Suppressor macrophage treated with lipopolysaccharide for 1 hour (primary cell): Measurements from ENCODE around the gene NAALADL2.
"Not testable (repeated sequence)": the region's sequence is repeated elsewhere in the genome, so short reads cannot be mapped to it uniquely, and the experiment has no call there.

ENCODE experiments used
- DNase-seq, 3 donors: peaks; one replicate each; pipeline ENCODE4 v3.0.0-alpha.2; 2020 to 2022

The NAALADL2 gene

DNA sequence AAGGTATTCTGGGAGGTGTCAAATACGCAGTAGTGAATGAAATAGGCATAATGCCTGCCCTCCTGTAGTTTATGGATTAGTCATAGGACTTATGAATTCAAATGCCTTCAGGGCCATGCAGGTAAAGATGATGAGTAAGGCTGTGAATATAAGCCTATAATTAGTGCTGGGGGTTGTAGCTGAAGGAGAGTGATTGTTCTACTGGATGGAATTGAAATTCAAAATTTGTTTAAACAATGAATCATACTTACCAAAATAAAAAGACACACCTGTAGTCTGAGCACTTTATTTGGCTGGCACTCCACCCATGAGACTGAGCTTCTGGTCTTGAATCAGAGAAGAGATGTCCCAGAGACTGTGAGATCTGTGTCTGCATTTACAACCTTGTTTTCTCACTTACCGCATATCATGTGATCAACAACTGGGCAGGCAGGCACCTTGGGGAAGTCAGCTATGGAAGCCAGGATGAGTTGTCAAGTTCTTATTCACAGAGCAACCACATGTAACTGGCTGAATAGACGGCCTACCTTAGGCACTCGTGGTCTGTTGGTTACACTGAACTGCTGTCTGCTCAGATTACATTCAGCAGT lies 291.8 kb downstream of the NAALADL2 start:
- DNase-seq, result no peak

DNA sequence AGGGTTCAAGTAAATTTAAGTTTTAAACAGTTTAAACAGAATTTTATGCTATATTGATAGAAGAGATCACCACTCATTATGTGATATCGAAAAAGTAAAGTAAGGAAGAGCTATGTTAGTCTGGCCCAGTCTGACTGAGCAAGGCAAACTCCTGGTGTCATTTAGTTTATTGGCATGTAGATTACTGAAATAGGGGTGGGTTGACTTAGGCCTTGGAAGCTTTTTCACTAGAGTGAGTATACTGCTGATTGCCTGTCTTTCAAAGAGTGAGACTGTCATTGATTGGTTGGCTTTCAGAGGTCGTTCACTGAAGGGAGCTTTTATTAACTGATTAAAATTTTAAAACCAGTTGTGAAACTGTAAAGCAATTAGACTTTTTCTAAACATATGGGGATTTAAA lies 294.5 kb downstream of the NAALADL2 start:
- no peak for DNase-seq

DNA sequence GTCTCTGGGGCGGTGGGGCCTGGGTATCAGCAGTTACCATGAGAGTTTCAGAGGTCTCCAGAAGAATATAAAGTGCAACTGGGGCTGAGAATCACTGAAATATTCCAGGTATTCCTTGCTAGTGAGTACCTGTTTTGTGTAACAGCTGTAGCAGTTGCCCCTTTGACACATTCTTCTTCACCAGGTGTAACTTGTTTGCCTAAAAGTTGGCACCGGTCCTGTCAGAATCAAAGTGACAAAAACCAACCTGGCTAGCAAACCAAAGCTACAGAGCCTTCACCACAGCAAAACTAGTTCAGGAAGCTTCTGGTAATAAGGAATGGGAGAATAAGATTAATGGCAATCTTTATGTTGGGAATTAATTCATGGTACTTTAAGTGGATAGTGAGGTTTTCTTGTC lies 296.0 kb downstream of the NAALADL2 start:
- DNase-seq, result no peak

DNA sequence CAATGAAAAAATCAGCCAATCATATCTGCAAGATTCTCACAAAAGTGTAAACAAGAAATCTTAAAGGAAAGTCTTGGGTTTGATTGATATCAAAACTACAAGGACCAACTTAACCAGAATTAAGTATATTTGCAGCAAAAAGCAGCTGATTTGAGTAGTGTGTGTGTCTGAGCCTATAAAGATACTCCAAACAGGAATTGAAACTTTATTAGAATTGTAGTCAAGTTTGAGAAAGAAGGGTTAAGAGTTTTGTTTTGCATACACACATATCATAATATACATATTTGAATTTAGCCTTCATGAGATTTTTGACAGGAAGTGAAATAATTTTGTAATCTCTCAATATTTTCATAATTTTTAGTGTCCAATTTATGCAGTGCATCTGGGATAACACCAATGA lies 300.1 kb downstream of the NAALADL2 start:
- DNase-seq, result no peak

DNA sequence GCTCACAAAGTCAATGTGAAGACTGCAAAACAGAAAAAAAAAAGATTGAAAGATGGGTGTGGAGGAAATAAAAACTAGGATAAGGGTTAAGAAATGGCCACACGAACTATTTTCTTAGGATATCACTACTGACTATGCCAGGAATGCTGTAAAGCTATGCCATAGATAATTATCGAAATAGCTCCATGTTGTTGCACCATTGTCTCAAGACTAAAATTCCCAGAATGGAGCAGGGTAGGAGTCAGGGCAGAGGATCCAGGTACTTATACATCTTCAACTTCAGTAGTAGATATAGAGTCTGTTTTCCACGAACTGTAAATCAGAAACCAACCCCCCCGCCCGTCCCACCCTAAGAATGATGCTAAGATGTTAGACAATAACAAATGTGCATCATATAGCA lies 302.2 kb downstream of the NAALADL2 start:
- DNase-seq, result no peak

DNA sequence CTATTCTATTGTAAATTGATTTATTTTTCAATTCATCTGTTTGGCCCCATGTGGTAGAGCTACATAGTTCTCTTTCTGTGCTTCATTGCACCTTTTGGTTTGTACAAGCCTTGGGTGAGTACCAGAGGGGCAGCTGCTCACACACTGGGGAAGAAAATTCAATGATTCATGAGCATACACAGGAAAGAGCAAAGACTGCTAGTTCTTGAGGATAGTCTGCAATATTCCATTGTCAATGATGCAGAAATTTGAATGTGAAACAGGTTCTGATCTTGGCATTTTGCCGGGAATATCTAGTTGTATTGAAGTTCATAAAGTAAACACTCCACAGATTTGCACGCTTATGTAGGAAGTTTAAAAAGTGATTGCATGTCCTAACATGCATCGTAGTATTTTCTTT lies 304.6 kb downstream of the NAALADL2 start:
- DNase-seq, result no peak

DNA sequence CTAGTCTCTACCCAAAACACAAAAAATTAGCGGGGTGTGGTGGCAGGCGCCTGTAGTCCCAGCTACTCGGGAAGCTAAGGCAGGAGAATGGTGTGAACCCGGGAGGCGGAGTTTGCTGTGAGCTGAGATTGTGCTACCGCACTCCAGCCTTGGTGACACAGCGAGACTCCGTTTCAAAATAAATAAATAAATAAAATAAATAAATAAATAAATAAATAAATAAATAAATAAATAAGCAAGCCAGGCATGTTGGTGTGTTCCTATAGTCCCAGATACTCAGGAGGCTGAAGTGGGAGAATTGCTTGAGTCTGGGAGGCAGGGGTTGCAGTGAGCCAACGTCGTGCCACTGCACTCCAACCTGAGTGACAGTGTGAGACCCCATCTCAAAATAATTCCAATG lies 314.0 kb downstream of the NAALADL2 start:
- not testable (repeated sequence) for DNase-seq

DNA sequence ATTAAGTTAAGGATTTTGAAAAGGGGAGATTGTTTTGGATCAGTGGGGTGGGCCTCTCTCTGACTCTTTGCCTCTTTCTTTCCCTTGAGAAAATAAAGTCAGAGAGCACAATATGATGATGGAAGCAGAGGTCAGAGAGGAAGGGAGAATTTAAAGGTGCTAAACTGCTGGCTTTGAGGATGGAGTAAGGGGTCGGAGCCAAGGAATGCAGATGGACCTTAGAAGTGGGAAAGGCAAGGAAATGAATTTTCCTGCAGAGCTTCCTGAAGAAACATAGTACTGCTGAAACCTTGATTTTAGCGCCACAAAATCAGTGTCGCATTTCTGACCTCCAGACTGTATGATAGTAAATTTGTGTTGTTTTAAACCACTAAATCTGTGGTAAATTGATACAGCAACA lies 317.4 kb downstream of the NAALADL2 start:
- no peak for DNase-seq

DNA sequence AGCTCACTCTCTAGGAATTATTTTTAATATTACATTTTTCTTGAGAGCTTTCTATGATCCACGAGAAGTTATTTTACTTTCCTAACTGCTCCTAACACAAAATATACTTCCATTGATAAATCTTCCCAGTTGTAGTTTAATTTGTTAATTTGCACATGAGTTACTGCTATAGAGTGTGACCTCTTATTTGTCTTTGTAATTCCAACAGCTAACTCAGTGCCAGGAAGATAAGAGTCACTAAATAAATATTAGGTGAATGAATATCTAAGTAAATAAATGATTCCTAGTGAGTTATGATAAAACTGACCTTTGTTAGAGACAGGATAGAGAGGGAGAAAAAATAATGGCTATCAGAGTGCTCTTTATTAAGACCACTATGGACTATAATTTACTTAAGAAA lies 319.9 kb downstream of the NAALADL2 start:
- DNase-seq, result no peak

DNA sequence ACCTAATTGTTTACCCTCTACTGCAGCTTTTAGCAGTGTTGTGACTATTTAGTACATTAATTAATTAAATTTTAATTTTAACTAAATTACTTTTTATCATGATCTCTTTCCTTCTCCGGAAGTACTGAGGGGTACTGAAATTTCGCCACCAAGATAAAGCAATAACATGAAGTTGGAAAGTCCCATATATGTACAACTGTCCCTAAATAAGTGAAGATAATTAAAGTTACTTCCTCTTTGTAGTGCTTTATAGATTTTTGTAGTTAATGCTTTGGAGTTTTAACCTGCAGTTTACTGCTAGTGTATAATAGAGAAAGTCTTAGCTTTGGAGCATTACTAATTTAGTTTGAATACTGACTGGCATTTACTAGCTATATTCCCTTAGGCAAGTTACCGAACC lies 325.3 kb downstream of the NAALADL2 start:
- DNase-seq, result no peak

DNA sequence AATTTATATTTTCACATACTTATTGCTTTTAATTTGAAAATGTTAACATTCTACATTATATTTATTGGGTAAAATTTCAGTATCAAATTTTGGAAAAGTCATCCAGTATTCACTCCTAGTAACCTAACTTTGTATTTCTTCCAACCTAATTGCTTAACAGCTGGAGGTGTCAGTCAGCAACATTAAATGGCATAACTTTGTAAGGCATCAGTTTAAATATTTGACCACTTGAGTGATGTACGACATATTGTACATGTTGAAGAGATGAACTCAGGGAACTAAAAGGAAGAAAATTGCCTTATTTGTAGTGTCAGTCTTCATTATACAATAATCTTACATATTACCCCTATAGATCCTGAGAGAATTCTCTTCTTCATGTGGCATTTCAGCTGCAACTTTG lies 326.8 kb downstream of the NAALADL2 start:
- DNase-seq, result no peak

DNA sequence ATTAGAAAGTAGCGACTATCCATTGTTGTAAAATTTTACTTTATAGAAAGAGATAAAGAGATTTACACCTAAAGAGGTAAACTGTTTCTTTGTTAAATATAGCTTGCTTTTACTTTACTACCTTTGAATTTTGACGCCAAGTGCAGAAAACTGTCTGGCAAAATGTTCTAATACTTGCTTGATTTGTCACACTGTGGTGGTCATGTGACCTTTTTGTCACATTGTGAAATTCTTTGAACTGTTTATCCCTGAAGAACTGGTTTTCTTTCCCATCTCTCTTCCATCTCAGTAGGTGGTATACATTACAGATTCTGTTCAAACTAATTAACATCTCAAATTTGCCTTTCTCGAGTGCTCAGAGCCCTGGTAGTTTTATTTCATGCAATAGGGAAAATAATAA lies 327.4 kb downstream of the NAALADL2 start:
- DNase-seq, result no peak

DNA sequence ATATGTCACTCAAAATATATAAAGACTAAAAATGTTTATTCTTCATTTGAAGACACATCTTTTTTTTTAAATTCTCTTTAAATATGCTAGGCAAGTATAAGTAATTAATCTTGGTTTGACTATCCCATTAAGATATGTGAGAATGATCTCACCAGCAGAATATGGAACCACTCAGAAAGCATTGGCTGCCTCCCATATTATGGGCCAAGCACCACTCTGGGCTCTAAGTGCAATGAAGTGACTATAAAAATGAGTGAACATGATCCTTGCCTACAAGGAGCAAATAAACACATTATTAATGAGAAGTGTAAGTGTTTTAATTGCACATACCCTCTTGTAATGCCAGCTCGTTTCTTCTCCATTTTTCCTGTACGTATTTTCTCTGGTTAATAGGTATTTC lies 328.5 kb downstream of the NAALADL2 start:
- DNase-seq, result no peak

DNA sequence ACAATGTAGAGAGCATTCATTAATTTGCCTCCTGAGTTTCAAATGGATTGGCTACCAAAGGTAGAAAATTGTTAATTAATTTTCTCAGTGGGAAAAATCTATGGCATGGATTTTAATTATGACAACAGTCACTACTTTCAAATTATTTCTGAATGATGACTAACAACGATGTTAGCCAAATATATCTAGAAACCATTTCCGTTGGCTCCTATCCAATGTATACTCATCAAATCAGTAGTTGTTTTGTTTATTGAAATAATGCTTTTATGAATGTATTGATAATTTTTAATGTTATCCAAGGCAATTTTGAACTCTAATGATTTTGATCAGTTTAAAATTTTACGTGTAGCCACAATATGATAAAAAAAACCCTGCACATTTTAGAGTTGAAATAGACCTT lies 333.4 kb downstream of the NAALADL2 start:
- DNase-seq, result no peak

DNA sequence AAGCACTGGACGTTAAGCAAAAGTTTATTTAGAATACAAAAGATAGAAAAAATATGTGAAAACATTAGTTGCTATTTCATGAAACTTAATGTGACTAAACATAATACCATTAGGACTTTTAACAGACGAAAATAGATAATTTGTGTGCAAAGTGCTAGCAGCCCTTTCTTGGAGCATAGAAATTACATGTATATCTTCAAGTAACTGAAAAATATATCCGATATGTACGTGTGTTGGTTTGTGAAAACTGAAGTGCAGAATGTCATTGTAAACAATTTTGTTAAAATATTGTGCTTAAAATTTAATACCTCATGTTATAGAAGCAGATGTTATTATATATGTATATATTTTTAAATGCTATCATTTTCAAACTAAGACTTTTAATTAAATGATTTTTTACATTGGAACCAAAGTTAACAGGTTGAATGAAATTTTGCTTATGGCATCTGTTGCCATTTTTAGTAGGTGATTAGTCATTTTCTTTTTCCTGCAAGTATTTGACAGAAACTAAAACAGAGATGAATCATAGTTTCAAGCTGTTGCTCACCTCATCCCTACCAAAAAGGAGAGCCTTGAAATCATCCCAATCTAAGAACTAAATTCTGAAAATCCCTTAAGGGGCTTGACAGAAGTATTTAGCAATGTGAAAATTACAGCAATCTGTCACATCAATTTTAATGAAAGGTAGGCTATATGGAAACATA lies 334.8 kb downstream of the NAALADL2 start:
- no peak for DNase-seq

DNA sequence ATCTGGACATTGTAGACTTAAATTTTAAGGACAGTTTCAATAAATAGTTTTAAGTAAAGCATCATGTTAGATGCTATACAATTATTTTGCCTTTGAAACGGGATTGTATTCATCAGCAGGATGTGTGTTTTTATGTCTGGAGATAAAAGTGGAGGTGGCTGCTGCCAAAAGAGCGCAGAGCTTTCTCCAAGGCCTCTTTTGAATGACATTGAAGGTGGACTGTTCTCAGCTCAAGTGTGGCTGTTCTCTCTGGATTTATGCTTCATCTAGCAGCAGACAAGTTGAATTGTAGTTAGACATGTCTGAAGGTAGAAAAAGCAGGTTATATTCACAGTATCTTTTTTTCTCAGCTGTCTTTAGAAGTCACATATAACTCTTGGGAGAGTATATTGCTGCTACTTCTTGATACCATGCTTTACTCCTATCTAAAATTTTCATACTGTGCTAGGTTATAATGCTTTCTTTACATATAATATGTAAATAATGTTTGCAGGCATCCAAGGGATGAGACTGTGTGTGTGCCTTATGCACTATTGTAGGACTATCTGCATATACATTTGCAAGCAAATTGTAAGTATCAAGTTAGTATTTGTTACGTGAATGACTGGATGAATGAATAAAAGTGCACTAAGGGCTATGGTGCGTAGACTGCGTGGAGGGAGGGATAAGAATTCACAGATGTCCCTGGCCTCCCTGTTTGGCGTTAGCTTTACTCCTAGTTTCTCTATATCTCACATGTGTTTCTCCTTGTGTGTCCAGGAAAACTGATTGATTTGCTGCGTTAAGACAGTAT lies 340.1 kb downstream of the NAALADL2 start:
- DNase-seq, result no peak

DNA sequence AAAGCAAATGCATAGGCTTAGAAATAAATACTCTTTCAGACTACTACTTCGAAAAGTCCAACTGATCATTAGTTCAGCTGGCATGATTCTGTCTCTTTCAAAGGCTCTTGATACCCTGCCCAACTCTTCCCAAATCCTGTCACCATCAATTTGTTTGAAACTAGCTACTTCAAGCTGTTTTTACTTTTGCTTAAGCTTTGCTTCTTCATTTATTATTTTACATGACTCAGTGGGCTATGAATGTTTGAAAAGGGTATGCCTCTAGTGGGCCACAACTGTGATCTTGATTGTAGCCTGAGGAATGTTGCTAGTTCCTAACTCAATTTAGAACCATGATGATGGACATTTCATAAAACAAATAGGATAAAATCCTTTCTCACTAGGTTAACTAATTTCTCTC lies 340.8 kb downstream of the NAALADL2 start:
- DNase-seq, result no peak

DNA sequence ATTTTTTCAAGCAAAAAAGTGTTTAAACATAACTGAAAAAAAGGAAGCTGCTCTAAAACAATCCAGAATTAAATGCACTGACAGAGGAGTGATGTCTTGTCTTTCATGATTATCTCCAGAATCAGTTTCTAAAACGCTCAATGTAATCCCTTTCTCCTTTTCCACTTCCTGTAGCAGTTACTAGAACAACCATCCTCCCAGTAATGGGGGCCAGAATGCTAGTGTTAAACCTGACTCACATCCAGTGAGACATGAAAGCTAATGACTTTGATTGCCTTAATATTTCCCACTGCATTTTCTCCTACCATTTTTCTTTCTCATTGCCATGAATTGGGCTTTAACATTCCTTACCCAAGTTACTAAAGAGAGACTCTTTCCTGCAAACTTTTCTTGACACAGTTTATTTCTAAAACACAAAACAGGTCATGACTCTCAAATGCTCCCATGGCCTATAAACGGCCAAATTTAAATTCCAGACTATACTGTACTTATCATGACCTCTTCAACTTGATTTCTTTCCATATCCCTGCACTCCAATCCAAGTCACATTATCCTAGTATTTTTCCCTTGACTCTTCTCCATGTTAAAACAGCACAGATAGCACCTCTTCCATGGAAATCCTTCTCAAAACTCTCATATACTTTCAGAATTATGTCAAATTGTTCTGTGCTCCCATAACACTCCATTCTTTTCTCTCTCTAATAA lies 341.4 kb downstream of the NAALADL2 start:
- DNase-seq, result no peak

DNA sequence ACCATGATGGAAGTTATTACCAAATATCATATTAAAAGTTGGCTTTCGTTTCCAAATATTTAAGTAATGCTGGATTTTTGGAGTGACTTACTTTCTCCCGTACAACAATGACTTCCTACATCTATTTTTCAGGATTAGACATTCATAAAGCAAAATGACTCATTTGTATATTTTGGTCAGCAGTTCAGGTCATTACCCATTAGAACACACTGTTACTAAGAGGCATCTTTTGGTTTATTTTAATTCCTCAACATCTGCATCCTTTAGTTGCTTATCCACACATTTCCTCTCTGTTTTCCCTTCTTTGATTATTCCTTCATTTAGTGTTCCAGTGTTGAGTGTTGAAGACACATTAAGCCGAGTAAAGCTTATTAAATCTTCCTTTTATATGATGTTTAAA lies 348.2 kb downstream of the NAALADL2 start:
- DNase-seq, result no peak

DNA sequence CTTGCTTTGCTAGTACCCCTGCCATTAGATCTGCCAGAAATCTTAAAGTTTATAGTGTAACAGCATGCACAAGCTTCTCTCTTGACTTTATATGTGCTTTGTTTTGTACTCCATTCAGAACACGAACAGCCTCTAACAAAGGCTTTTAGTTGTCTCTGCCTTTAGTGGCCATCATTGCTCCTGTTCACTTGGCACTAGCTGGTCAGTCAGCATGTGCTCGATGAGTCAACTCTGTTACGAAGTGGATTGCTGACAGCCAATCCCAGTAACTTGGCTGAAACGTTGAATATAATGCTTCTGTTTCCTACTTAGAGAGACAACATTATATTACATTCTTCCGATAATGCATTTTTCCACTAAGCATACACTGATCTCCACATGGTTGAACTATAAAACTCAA lies 349.2 kb downstream of the NAALADL2 start:
- DNase-seq, result no peak

DNA sequence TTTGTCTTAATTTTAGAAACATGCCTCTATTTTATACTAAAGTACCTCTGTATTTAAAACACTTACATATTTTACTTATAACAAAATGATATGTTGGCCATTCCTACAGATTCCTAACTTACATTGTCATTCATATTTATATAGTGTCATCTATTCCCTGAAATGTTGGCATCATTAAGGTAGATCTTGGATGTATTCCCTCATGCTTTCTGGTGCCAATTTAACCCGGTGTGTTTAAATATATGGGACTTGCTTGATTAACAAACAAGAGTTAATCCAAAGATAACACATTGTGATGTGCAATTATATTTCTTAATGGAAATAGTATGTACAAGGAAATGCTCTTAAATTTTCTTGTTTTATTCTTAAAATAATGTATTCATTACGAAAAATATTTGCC lies 352.3 kb downstream of the NAALADL2 start:
- DNase-seq, result no peak

DNA sequence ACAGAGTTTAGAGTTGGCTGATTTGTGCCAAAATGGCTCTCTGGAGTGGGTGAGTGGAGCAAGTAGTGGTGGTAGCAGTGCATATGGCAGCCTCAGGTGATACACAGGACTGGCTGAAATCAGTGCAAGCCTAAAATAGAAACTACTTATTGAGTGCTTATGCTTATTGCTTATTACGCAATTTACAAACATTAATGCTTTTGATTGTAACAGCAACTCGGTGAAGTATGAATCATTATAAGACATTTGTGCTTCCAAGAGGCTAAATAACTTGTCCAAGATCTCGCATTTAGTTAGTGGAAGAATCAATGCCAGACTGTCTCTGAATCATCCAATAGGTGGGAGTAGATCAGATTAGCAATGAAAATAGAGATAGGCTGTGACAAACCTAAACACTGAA lies 353.8 kb downstream of the NAALADL2 start:
- DNase-seq, result no peak

DNA sequence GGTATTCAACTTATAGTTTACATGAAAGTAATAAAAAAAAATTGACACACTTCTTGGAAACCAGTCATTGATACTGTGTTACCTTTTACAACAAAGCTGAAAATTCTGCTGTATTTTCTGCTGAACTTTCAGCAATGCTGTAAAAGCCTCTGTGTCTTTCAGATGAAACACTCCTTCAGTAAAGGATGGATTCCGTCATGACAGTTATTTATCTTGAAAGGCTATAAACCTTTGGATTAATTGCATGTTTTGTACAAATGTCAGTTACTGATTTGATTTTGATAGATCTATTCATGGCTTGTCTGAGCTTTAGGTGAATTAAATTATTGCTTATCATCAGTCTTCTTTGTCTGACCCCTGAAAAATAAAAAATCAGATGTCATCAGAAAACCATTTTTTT lies 355.1 kb downstream of the NAALADL2 start:
- no peak for DNase-seq

DNA sequence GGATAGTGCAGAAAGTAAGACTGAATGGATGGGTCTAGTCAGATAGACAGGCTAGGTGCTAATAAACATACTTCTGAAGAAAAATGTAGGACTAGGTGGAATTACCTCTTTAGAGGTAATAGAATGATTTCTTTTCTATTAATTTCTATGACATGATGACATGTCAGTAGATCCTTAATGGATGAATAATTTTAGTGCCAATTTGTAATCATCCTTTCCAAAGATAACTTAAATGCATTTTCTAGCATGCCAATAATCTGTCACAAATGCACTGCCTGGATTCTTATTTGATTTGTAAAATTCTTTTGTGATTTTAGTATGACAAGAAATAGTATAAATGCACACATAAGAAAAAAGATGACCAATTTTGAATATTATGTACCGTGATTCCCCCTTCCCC lies 356.7 kb downstream of the NAALADL2 start:
- no peak for DNase-seq
